CD14-positive monocyte (primary cell): ENCODE results near the gene TEX13A. TPM values are rescaled to one million over a fixed set of nuclear protein-coding genes. Genes with fewer than 3 reads are reported as not detected.

Experiments
- DNase-seq, 3 donors: peaks; one replicate each; pipeline ENCODE4 v3.0.0-alpha.2; 2011 to 2022
- H2AFZ ChIP-seq: 2 replicates; pipeline ENCODE4 v1.6.0; 2012; ENCODE audit warnings: mild to moderate bottlenecking, low read depth, low read length, inconsistent platforms; ENCODE audit not compliant: insufficient read depth, poor library complexity, severe bottlenecking
- H3K27ac ChIP-seq, 2 donors: 1 replicate in 1 of 2; 2 replicates in 1 of 2; pipeline ENCODE4 v1.5.1; 2012 to 2013; ENCODE audit warnings: low read length in 2 of 2, control low read depth in 1 of 2, inconsistent platforms in 1 of 2, low read depth in 1 of 2, mild to moderate bottlenecking in 1 of 2
- H3K27me3 ChIP-seq, 2 donors: one replicate each; pipeline versions ENCODE4 v1.6.0 to v1.6.1; 2011 to 2013; ENCODE audit warnings: low read length in 2 of 2; ENCODE audit not compliant: control insufficient read depth in 2 of 2, insufficient read depth in 2 of 2
- H3K36me3 ChIP-seq, 2 donors: replicated peaks in 1 of 2; 1 replicate in 1 of 2; 2 replicates in 1 of 2; pipeline versions ENCODE4 v1.5.1 to v1.6.1; 2012 to 2013; ENCODE audit warnings: low read length in 2 of 2, control low read depth in 1 of 2, inconsistent platforms in 1 of 2, mild to moderate bottlenecking in 1 of 2; ENCODE audit not compliant: insufficient read depth in 2 of 2, control insufficient read depth in 1 of 2
- H3K4me1 ChIP-seq, 2 donors: 1 replicate in 1 of 2; 2 replicates in 1 of 2; pipeline versions ENCODE4 v1.5.1 to v1.6.1; 2012 to 2013; ENCODE audit warnings: low read length in 2 of 2, control low read depth in 1 of 2, inconsistent platforms in 1 of 2, mild to moderate bottlenecking in 1 of 2, moderate library complexity in 1 of 2; ENCODE audit not compliant: insufficient read depth in 2 of 2, control insufficient read depth in 1 of 2
- H3K4me2 ChIP-seq: replicated peaks from 2 replicates; pipeline ENCODE3; 2012; ENCODE audit warnings: low read length, moderate library complexity, mild to moderate bottlenecking; ENCODE audit not compliant: poor library complexity, severe bottlenecking; ENCODE audit errors: extremely low read depth
- H3K4me3 ChIP-seq, 3 experiments: fragments of 200-600 bp in 1 of 3; sonication (generic) in 1 of 3; replicated peaks in 1 of 3; 1 replicate in 2 of 3; 2 replicates in 1 of 3; pipeline ENCODE4 v1.5.1; 2011 to 2013; ENCODE audit warnings: low read length in 3 of 3, mild to moderate bottlenecking in 3 of 3, control low read depth in 2 of 3, low read depth in 2 of 3, inconsistent platforms in 1 of 3, moderate library complexity in 1 of 3
- H3K79me2 ChIP-seq: 2 replicates; pipeline ENCODE4 v1.6.0; 2012; ENCODE audit warnings: mild to moderate bottlenecking, control low read depth, inconsistent platforms, low read length, moderate library complexity; ENCODE audit not compliant: insufficient read depth
- H3K9ac ChIP-seq: 2 replicates; pipeline ENCODE4 v1.6.0; 2017; ENCODE audit warnings: low read length, mild to moderate bottlenecking; ENCODE audit not compliant: insufficient read depth, poor library complexity, severe bottlenecking
- H3K9me3 ChIP-seq, 2 donors: replicated peaks in 1 of 2; 1 replicate in 1 of 2; 2 replicates in 1 of 2; pipeline versions ENCODE4 v1.5.1 to v1.6.1; 2012 to 2013; ENCODE audit warnings: low read length in 2 of 2, control low read depth in 1 of 2; ENCODE audit not compliant: control insufficient read depth in 1 of 2, insufficient read depth in 1 of 2
- H4K20me1 ChIP-seq: 2 replicates; pipeline ENCODE4 v1.6.0; 2012; ENCODE audit warnings: mild to moderate bottlenecking, low read length, control low read depth, moderate library complexity; ENCODE audit not compliant: insufficient read depth
- H3K27ac Mint-ChIP-seq, 7 donors: one replicate each; pipeline ENCODE4 v1.8.0; 2020; ENCODE audit warnings: mild to moderate bottlenecking in 7 of 7, mixed read lengths in 7 of 7, moderate library complexity in 6 of 7, inconsistent platforms in 2 of 7
- H3K27me3 Mint-ChIP-seq, 3 donors: one replicate each; pipeline ENCODE4 v1.8.0; 2021 to 2022; ENCODE audit warnings: low read depth in 3 of 3, mild to moderate bottlenecking in 3 of 3, mixed read lengths in 3 of 3, moderate library complexity in 3 of 3, inconsistent platforms in 1 of 3
- H3K36me3 Mint-ChIP-seq, 2 donors: one replicate each; pipeline ENCODE4 v1.8.0; 2020; ENCODE audit warnings: mixed read lengths in 2 of 2, inconsistent platforms in 1 of 2, mild to moderate bottlenecking in 1 of 2
- H3K4me1 Mint-ChIP-seq: one replicate; pipeline ENCODE4 v1.8.0; 2020; ENCODE audit warnings: mild to moderate bottlenecking, mixed read lengths
- H3K4me3 Mint-ChIP-seq, 2 donors: one replicate each; pipeline ENCODE4 v1.8.0; 2020; ENCODE audit warnings: mild to moderate bottlenecking in 2 of 2, mixed read lengths in 2 of 2, moderate library complexity in 1 of 2
- H3K9me3 Mint-ChIP-seq, 7 donors: one replicate each; pipeline ENCODE4 v1.8.0; 2020 to 2022; ENCODE audit warnings: mixed read lengths in 7 of 7, mild to moderate bottlenecking in 6 of 7, moderate library complexity in 6 of 7, inconsistent platforms in 2 of 7
- CTCF ChIP-seq: fragments of 200-600 bp; IDR thresholded peaks from one replicate; pipeline ENCODE4 v1.8.0; 2022; ENCODE audit warnings: antibody characterized with exemption, mild to moderate bottlenecking
- WGBS: methylation state at CpG from one replicate; pipeline ENCODE4 v1.1.5; 2013; ENCODE audit warnings: missing lambda C conversion rate; ENCODE audit not compliant: insufficient coverage; 5-methylcytosine and 5-hydroxymethylcytosine counted together
- intact Hi-C, 2 donors: fragments of 100-400 bp; cut with micrococcal nuclease; formaldehyde crosslinking; loops; one replicate each; pipeline versions ENCODE4 v1.15.0 to v1.15.1; 2023
- polyA plus RNA-seq, 3 donors: library from polyadenylated mRNA; depleted of rRNA in 1 of 3; unstranded in 2 of 3; stranded (reverse) in 1 of 3; fragments of 300-500 nt in 2 of 3; fragments of >200 nt in 1 of 3; fragmentation: Illumina TruSeq in 2 of 3; gene quantifications; 1 replicate in 2 of 3; 2 replicates in 1 of 3; pipeline ENCODE4 v1.2.3, GENCODE V29; 2012 to 2021

Gene TEX13A
- polyA plus RNA-seq, 3 donors: not detected

DNA sequence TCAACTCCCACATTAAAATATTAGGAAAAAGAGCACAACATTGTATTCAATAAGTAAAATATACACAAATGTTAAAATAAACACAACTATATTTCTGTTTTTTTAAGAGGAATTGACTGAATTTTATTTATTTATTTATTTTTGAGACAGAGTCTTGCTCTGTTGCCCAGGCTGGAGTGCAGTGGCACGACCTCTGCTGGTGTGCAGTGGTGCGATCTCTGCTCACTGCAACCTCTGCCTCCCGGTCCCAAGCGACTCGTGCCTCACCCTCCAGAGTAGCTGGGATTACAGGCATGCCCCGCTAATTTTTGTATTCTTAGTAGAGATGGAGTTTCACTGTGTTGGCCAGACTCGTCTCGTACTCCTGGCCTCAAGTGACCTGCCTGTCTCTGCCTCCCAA lies 31.4 kb downstream of the TEX13A start:
- Mint-ChIP-seq H3K4me1 (no peaks in the 10 kb centered on the region), H3K27me3 (no peaks in the 10 kb centered on the region), H3K9me3 (no peaks in the 10 kb centered on the region), H3K4me3 (no peak overlapping the region), H3K36me3 (no peaks in the 10 kb centered on the region), H3K27ac (no peak overlapping the region)
- H3K4me3 ChIP-seq: no peak overlapping the region
- DNase-seq: no peak
- H3K4me1 ChIP-seq: no peaks in the 10 kb centered on the region
- H3K4me2 ChIP-seq: no peak overlapping the region
- H3K79me2 ChIP-seq: no peaks in the 10 kb centered on the region
- H3K27me3 ChIP-seq: no peaks in the 10 kb centered on the region
- no peak overlapping the region for H2AFZ ChIP-seq
- no peak overlapping the region for H3K9ac ChIP-seq
- 100% methylated on average over 2 of the region's 8 CpGs for WGBS
- H3K9me3 ChIP-seq: no peaks in the 10 kb centered on the region
- no peak overlapping the region for H3K27ac ChIP-seq
- intact Hi-C loops: no loop called here
- H3K36me3 ChIP-seq: no peaks in the 10 kb centered on the region
- TF ChIP-seq CTCF: no peak
- no peaks in the 10 kb centered on the region for H4K20me1 ChIP-seq

DNA sequence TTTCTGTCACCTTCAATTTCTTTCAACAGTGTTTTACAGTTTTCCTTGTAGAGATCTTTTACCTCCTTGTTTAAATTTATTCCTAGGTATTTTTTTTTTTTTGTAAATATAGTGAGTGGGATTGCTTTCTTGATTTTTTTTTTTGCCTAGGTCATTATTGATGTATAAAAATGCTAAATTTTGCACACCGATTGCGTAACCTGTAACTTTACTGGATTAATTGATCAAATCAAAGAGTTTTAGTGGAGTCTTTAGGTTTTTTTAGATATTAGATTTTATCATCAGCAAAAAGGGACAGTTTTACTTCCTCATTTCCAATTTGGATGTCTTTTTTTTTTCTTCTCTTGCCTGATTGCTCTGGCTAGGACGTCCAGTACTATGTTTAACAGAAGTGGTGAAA lies 40.9 kb downstream of the TEX13A start:
- no peaks in the 10 kb centered on the region for H3K4me1 ChIP-seq
- intact Hi-C loops: no loop called here

More for the DNA sequence above, 40.9 kb downstream of the TEX13A start:
- peaks cover 0 to 5% (median 0%) of the 10 kb centered on the region in 3 donors for H3K27me3 Mint-ChIP-seq
- H3K27ac Mint-ChIP-seq: no peak overlapping the region
- no peak overlapping the region for H3K27ac ChIP-seq
- H3K4me3 Mint-ChIP-seq: no peak overlapping the region
- H3K9me3 ChIP-seq: no peaks in the 10 kb centered on the region
- H3K79me2 ChIP-seq: no peaks in the 10 kb centered on the region
- no peaks in the 10 kb centered on the region for H3K36me3 ChIP-seq
- H3K4me1 Mint-ChIP-seq: no peaks in the 10 kb centered on the region
- H3K9me3 Mint-ChIP-seq: peaks cover 0 to 6% (median 3%) of the 10 kb centered on the region in 7 donors
- H3K4me3 ChIP-seq: no peak overlapping the region
- H2AFZ ChIP-seq: no peak overlapping the region
- no peaks in the 10 kb centered on the region for H3K27me3 ChIP-seq
- no CpG with 5 or more reads among the region's 3 CpGs for WGBS
- DNase-seq: no peak
- no peaks in the 10 kb centered on the region for H4K20me1 ChIP-seq
- no peaks in the 10 kb centered on the region for H3K36me3 Mint-ChIP-seq
- no peak overlapping the region for H3K4me2 ChIP-seq
- TF ChIP-seq CTCF: no peak
- no peak overlapping the region for H3K9ac ChIP-seq
